Embryonic facial prominence (tissue), 1 donor: ENCODE data around the gene ZFP69B.

Experiments
- DNase-seq: peaks from one replicate; pipeline ENCODE4 v3.0.0-alpha.2; 2016; ENCODE audit errors: extremely low spot score

The ZFP69B gene

GRCh38 chr1:40449684-40450494, at the start of gene ZFP69B:
ZFP69B (plus strand) TSS chr1:40450476; CDS start chr1:40450962, 486 bp downstream.
- DNase-seq = peak; percentile 80

- no peak for DNase-seq
Measured at GRCh38 chr1:40401473-40402201, 48.6 kb upstream of the ZFP69B start.

GRCh38 chr1:40404670-40405462, 45.4 kb upstream of the ZFP69B start:
- peak; percentile 41 for DNase-seq

- DNase-seq = no peak
Measured at GRCh38 chr1:40405812-40406211, 44.5 kb upstream of the ZFP69B start.

- no peak for DNase-seq
Measured at GRCh38 chr1:40407453-40407852, 42.8 kb upstream of the ZFP69B start.

- DNase-seq = no peak
Measured at GRCh38 chr1:40409467-40409866, 40.8 kb upstream of the ZFP69B start.

- DNase-seq = no peak
Measured at GRCh38 chr1:40411294-40411693, 39.0 kb upstream of the ZFP69B start.

GRCh38 chr1:40411843-40412242, 38.4 kb upstream of the ZFP69B start:
- no peak for DNase-seq

GRCh38 chr1:40413527-40414252, 36.6 kb upstream of the ZFP69B start:
- DNase-seq = no peak

GRCh38 chr1:40414331-40414730, 35.9 kb upstream of the ZFP69B start:
- DNase-seq = no peak

- DNase-seq = no peak
Measured at GRCh38 chr1:40416709-40417108, 33.6 kb upstream of the ZFP69B start.

- DNase-seq = no peak
Measured at GRCh38 chr1:40421431-40422384, 28.6 kb upstream of the ZFP69B start.

GRCh38 chr1:40422630-40423263, 27.5 kb upstream of the ZFP69B start:
- DNase-seq = no peak

- no peak for DNase-seq
Measured at GRCh38 chr1:40423264-40423642, 27.0 kb upstream of the ZFP69B start.

- no peak for DNase-seq
Measured at GRCh38 chr1:40423951-40424618, 26.2 kb upstream of the ZFP69B start.

- no peak for DNase-seq
Measured at GRCh38 chr1:40425198-40425597, 25.1 kb upstream of the ZFP69B start.

- DNase-seq = no peak
Measured at GRCh38 chr1:40431385-40431784, 18.9 kb upstream of the ZFP69B start.

GRCh38 chr1:40432644-40433390, 17.5 kb upstream of the ZFP69B start:
- no peak for DNase-seq

- no peak for DNase-seq
Measured at GRCh38 chr1:40435471-40435870, 14.8 kb upstream of the ZFP69B start.
